Fibroblast of mammary gland (primary cell): ENCODE measurements around the gene ZNF319.
"Not testable (repeated sequence)": the region's sequence is repeated elsewhere in the genome, so short reads cannot be mapped to it uniquely, and the experiment has no call there.

ENCODE experiments used
- DNase-seq: peaks from one replicate; pipeline ENCODE4 v3.0.0-alpha.2; 2010; ENCODE audit warnings: low read depth
- H3K4me3 ChIP-seq: 2 replicates; pipeline ENCODE4 v1.5.1; 2011; ENCODE audit warnings: low read depth, mild to moderate bottlenecking, low read length, moderate library complexity; ENCODE audit not compliant: control insufficient read depth
- CTCF ChIP-seq: conservative IDR thresholded peaks from 2 replicates; pipeline ENCODE4 v1.5.1; 2011; ENCODE audit warnings: low read depth, low read length, inconsistent platforms; ENCODE audit not compliant: control insufficient read depth, insufficient read depth

The ZNF319 gene

GRCh38 chr16:58012481-58012880 is 12.0 kb upstream of the ZNF319 start:
- DNase-seq = no peak
- no peak for TF ChIP-seq CTCF
- H3K4me3 ChIP-seq = no peak overlapping the region

- DNase-seq = no peak
- H3K4me3 ChIP-seq = no peak overlapping the region
- no peak for TF ChIP-seq CTCF
Measured at GRCh38 chr16:58011652-58012051, 11.2 kb upstream of the ZNF319 start.

- no peak overlapping the region for H3K4me3 ChIP-seq
- no peak for TF ChIP-seq CTCF
- DNase-seq = no peak
Measured at GRCh38 chr16:58010886-58011285, 10.4 kb upstream of the ZNF319 start.

- H3K4me3 ChIP-seq = no peak overlapping the region
- DNase-seq = no peak
- TF ChIP-seq CTCF = no peak
Measured at GRCh38 chr16:58009856-58010416, 9.5 kb upstream of the ZNF319 start.

GRCh38 chr16:58004736-58005135 is 4.3 kb upstream of the ZNF319 start:
- DNase-seq = peak; percentile 41
- not testable (repeated sequence) for H3K4me3 ChIP-seq

GRCh38 chr16:58002936-58003335 is 2.5 kb upstream of the ZNF319 start:
- no peak for DNase-seq
- no peak for TF ChIP-seq CTCF
- no peak overlapping the region for H3K4me3 ChIP-seq

GRCh38 chr16:58002416-58002800 is 1.9 kb upstream of the ZNF319 start:
- H3K4me3 ChIP-seq = no peak overlapping the region
- no peak for TF ChIP-seq CTCF
- DNase-seq = no peak
